NT2/D1 (cell line): ENCODE data around the gene SDK1.

Experiments used
- DNase-seq: peaks from one replicate; pipeline ENCODE4 v3.0.0-alpha.2; 2011; ENCODE audit warnings: low read depth, low spot score
- H3K27me3 ChIP-seq: 2 replicates; pipeline ENCODE4 v1.6.0; 2011; ENCODE audit warnings: mild to moderate bottlenecking; ENCODE audit not compliant: insufficient read length, insufficient read depth
- H3K36me3 ChIP-seq: 2 replicates; pipeline ENCODE4 v1.6.1; 2011; ENCODE audit warnings: mild to moderate bottlenecking, low read length, mixed read lengths; ENCODE audit not compliant: insufficient read depth, insufficient read length
- H3K4me1 ChIP-seq: 2 replicates; pipeline ENCODE4 v1.5.1; 2011; ENCODE audit not compliant: insufficient read depth, insufficient read length
- H3K4me3 ChIP-seq: 2 replicates; pipeline ENCODE4 v1.5.1; 2011; ENCODE audit warnings: low read depth; ENCODE audit not compliant: insufficient read length
- H3K9ac ChIP-seq: 2 replicates; pipeline ENCODE4 v1.6.0; 2011; ENCODE audit warnings: low read depth; ENCODE audit not compliant: insufficient read length
- H3K9me3 ChIP-seq: 2 replicates; pipeline ENCODE4 v1.5.1; 2011; ENCODE audit warnings: mild to moderate bottlenecking, low read length; ENCODE audit not compliant: insufficient read depth
- SUZ12 ChIP-seq: IDR thresholded peaks from 2 replicates; pipeline ENCODE4 v1.6.1; 2011; ENCODE audit not compliant: insufficient read length, insufficient read depth; ENCODE audit errors: extremely low read depth
- YY1 ChIP-seq: IDR thresholded peaks from 2 replicates; pipeline ENCODE4 v1.6.1; 2011; ENCODE audit not compliant: insufficient read length, insufficient read depth
- ZNF274 ChIP-seq: IDR thresholded peaks from 2 replicates; pipeline ENCODE4 v1.6.1; 2011; ENCODE audit warnings: mild to moderate bottlenecking, low read depth, low read length

The SDK1 gene

GRCh38 chr7:3345699-3346481 is 44.8 kb downstream of the SDK1 start:
- no peak for TF ChIP-seq SUZ12
- TF ChIP-seq ZNF274, result no peak
- TF ChIP-seq YY1, result no peak
- H3K4me3 ChIP-seq, result no peak overlapping the region
- no peak for DNase-seq
- no peaks in the 10 kb centered on the region for H3K4me1 ChIP-seq
- no peak overlapping the region for H3K9ac ChIP-seq
- H3K36me3 ChIP-seq, result no peaks in the 10 kb centered on the region
- H3K27me3 ChIP-seq, result no peaks in the 10 kb centered on the region
- H3K9me3 ChIP-seq, result no peaks in the 10 kb centered on the region

- no peaks in the 10 kb centered on the region for H3K36me3 ChIP-seq
- TF ChIP-seq SUZ12, result no peak
- no peak for TF ChIP-seq ZNF274
- TF ChIP-seq YY1, result no peak
- H3K27me3 ChIP-seq, result no peaks in the 10 kb centered on the region
- no peaks in the 10 kb centered on the region for H3K9me3 ChIP-seq
- no peaks in the 10 kb centered on the region for H3K4me1 ChIP-seq
- no peak for DNase-seq
- no peak overlapping the region for H3K9ac ChIP-seq
- no peak overlapping the region for H3K4me3 ChIP-seq
These were observed 48.1 kb downstream of the SDK1 start for GRCh38 chr7:3349126-3349525.

- DNase-seq, result no peak
- H3K4me1 ChIP-seq, result no peaks in the 10 kb centered on the region
- no peak overlapping the region for H3K9ac ChIP-seq
- H3K36me3 ChIP-seq, result no peaks in the 10 kb centered on the region
- no peaks in the 10 kb centered on the region for H3K27me3 ChIP-seq
- H3K9me3 ChIP-seq, result no peaks in the 10 kb centered on the region
- TF ChIP-seq YY1, result no peak
- no peak for TF ChIP-seq ZNF274
- TF ChIP-seq SUZ12, result no peak
- H3K4me3 ChIP-seq, result no peak overlapping the region
These were observed 55.1 kb downstream of the SDK1 start for GRCh38 chr7:3356173-3356572.

GRCh38 chr7:3358991-3359390 is 57.9 kb downstream of the SDK1 start:
- no peaks in the 10 kb centered on the region for H3K9me3 ChIP-seq
- no peak for DNase-seq
- no peaks in the 10 kb centered on the region for H3K27me3 ChIP-seq
- no peak overlapping the region for H3K4me3 ChIP-seq
- no peak overlapping the region for H3K9ac ChIP-seq
- TF ChIP-seq ZNF274 (no peak), SUZ12 (no peak)
- no peaks in the 10 kb centered on the region for H3K4me1 ChIP-seq
- H3K36me3 ChIP-seq, result no peaks in the 10 kb centered on the region

GRCh38 chr7:3367261-3367660 is 66.2 kb downstream of the SDK1 start:
- TF ChIP-seq ZNF274, result no peak
- TF ChIP-seq SUZ12, result no peak
- no peak for TF ChIP-seq YY1
- Histone ChIP-seq H3K4me3 (no peak overlapping the region), H3K4me1 (no peaks in the 10 kb centered on the region), H3K9me3 (peaks cover 11% of the 10 kb centered on the region), H3K36me3 (no peaks in the 10 kb centered on the region), H3K9ac (no peak overlapping the region), H3K27me3 (no peaks in the 10 kb centered on the region)
- no peak for DNase-seq

GRCh38 chr7:3370068-3370830 is 69.2 kb downstream of the SDK1 start:
- no peak for TF ChIP-seq YY1
- TF ChIP-seq SUZ12, result no peak
- TF ChIP-seq ZNF274, result no peak
- no peak overlapping the region for H3K9ac ChIP-seq
- DNase-seq, result no peak
- H3K4me3 ChIP-seq, result no peak overlapping the region
- H3K36me3 ChIP-seq, result no peaks in the 10 kb centered on the region
- H3K27me3 ChIP-seq, result no peaks in the 10 kb centered on the region
- 0 out of 2 replicates have a peak, but pooled peaks cover under 1% of the 10 kb centered on the region for H3K9me3 ChIP-seq
- H3K4me1 ChIP-seq, result no peaks in the 10 kb centered on the region

GRCh38 chr7:3370921-3371320 is 69.9 kb downstream of the SDK1 start:
- no peak for TF ChIP-seq YY1
- TF ChIP-seq SUZ12, result no peak
- TF ChIP-seq ZNF274, result no peak
- Histone ChIP-seq H3K9ac (no peak overlapping the region), H3K36me3 (no peaks in the 10 kb centered on the region), H3K9me3 (no peaks in the 10 kb centered on the region), H3K4me3 (no peak overlapping the region), H3K27me3 (no peaks in the 10 kb centered on the region), H3K4me1 (no peaks in the 10 kb centered on the region)
- DNase-seq, result no peak
